SK-N-SH (cell line): ENCODE data around the gene SMAD3. TPM values are rescaled to one million over a fixed set of nuclear protein-coding genes. Genes with fewer than 3 reads are reported as not detected.

Source experiments
- CTCF ChIA-PET: fragments of 300-600, 350-600 bp; formaldehyde crosslinking; extraction: SDS; loops from one replicate; lab custom pipeline; 2021; lab: Yijun Ruan, JAX
- POLR2A ChIA-PET: fragments of 350-600 bp; sonication (Branson Sonifier 250); formaldehyde crosslinking; extraction: SDS; loops from one replicate; lab custom pipeline; 2020; ENCODE audit warnings: antibody characterized with exemption, inconsistent platforms; lab: Yijun Ruan, JAX
- DNase-seq: peaks from one replicate; pipeline ENCODE4 v3.0.0; 2012
- H2AFZ ChIP-seq: fragments of 200-600 bp; sonication (generic); 2 replicates; pipeline ENCODE4 v1.8.1; 2016; ENCODE audit warnings: antibody characterized with exemption, mild to moderate bottlenecking, low read depth
- H3F3A ChIP-seq: fragments of 200-600 bp; sonication (generic); replicated peaks from 2 replicates; pipeline ENCODE3; 2016; ENCODE audit warnings: antibody characterized with exemption, mild to moderate bottlenecking; ENCODE audit not compliant: insufficient read depth
- H3K27ac ChIP-seq, 2 experiments: fragments of 200-500 bp in 1 of 2; fragments of 200-600 bp in 1 of 2; sonication (Bioruptor generic) in 1 of 2; sonication (generic), shearing (Covaris generic) in 1 of 2; 2 replicates each; pipeline versions ENCODE4 v1.5.1 to v1.6.1; 2014 to 2016; ENCODE audit warnings: low read depth in 2 of 2, inconsistent platforms in 1 of 2, low read length in 1 of 2, mild to moderate bottlenecking in 1 of 2, mixed read lengths in 1 of 2
- H3K27me3 ChIP-seq: fragments of 200-600 bp; sonication (generic), shearing (Covaris generic); 2 replicates; pipeline ENCODE4 v1.6.1; 2016; ENCODE audit warnings: mixed run types; ENCODE audit not compliant: insufficient read depth
- H3K36me3 ChIP-seq, 2 experiments: fragments of 200-500 bp in 1 of 2; fragments of 200-600 bp in 1 of 2; sonication (Bioruptor generic) in 1 of 2; sonication (generic) in 1 of 2; replicated peaks in 1 of 2; 2 replicates each; pipeline versions ENCODE3 to v1.5.1; 2014 to 2016; ENCODE audit warnings: low read length in 1 of 2, mild to moderate bottlenecking in 1 of 2; ENCODE audit not compliant: insufficient read depth in 2 of 2, control insufficient read depth in 1 of 2
- H3K4me1 ChIP-seq, 2 experiments: fragments of 200-500 bp in 1 of 2; fragments of 200-600 bp in 1 of 2; sonication (Bioruptor generic) in 1 of 2; sonication (generic), shearing (Covaris generic) in 1 of 2; 2 replicates each; pipeline versions ENCODE4 v1.5.1 to v1.6.1; 2014 to 2016; ENCODE audit warnings: low read depth in 1 of 2, low read length in 1 of 2, mixed run types in 1 of 2; ENCODE audit not compliant: insufficient read depth in 2 of 2, control insufficient read depth in 1 of 2
- H3K4me2 ChIP-seq: fragments of 200-600 bp; sonication (generic), shearing (Covaris generic); 2 replicates; pipeline ENCODE4 v1.6.1; 2017; ENCODE audit warnings: mixed run types
- H3K4me3 ChIP-seq, 2 experiments: fragments of 200-500 bp in 1 of 2; fragments of 200-600 bp in 1 of 2; sonication (Bioruptor generic) in 1 of 2; sonication (generic), shearing (Covaris generic) in 1 of 2; 2 replicates each; pipeline versions ENCODE4 v1.5.1 to v1.8.1; 2014 to 2016; ENCODE audit warnings: low read depth in 2 of 2, inconsistent platforms in 1 of 2, low read length in 1 of 2, mild to moderate bottlenecking in 1 of 2, mixed read lengths in 1 of 2, moderate library complexity in 1 of 2
- H3K79me2 ChIP-seq: fragments of 200-600 bp; sonication (generic); 2 replicates; pipeline ENCODE4 v1.8.1; 2017; ENCODE audit warnings: mild to moderate bottlenecking; ENCODE audit not compliant: insufficient read depth
- H3K9ac ChIP-seq: fragments of 200-600 bp; sonication (generic); 2 replicates; pipeline ENCODE4 v1.6.1; 2017; ENCODE audit warnings: mixed run types
- H3K9me2 ChIP-seq: fragments of 200-600 bp; sonication (generic); 2 replicates; pipeline ENCODE4 v1.6.1; 2017; ENCODE audit warnings: mixed run types
- H3K9me3 ChIP-seq: fragments of 200-600 bp; sonication (generic); 2 replicates; pipeline ENCODE4 v1.6.1; 2017; ENCODE audit warnings: mixed run types, mild to moderate bottlenecking, moderate library complexity
- H4K20me1 ChIP-seq: fragments of 200-600 bp; sonication (generic); 2 replicates; pipeline ENCODE4 v1.6.1; 2017; ENCODE audit warnings: mild to moderate bottlenecking, mixed run types; ENCODE audit not compliant: insufficient read depth
- CHD2 ChIP-seq: fragments of 150-350 bp; IDR thresholded peaks from 2 replicates; pipeline ENCODE4 v1.6.1; 2018; ENCODE audit warnings: low read length; ENCODE audit not compliant: partially characterized antibody
- EZH2phosphoT487 ChIP-seq: fragments of 200-600 bp; sonication (generic); IDR thresholded peaks from 2 replicates; pipeline ENCODE4 v1.6.1; 2017; ENCODE audit warnings: low read depth, mixed run types, mild to moderate bottlenecking, antibody characterized with exemption, moderate library complexity, borderline replicate concordance
- FOSL2 ChIP-seq: IDR thresholded peaks from 2 replicates; pipeline ENCODE4 v1.4.0; 2012; ENCODE audit warnings: low read depth, mild to moderate bottlenecking, moderate library complexity, borderline replicate concordance
- GATA2 ChIP-seq: sonication (generic); formaldehyde crosslinking; IDR thresholded peaks from 2 replicates; pipeline ENCODE4 v1.5.0; 2020; ENCODE audit warnings: mild to moderate bottlenecking, missing genetic modification reagents
- IRF3 ChIP-seq: fragments of 150-350 bp; IDR thresholded peaks from 2 replicates; pipeline ENCODE4 v1.6.1; 2016; ENCODE audit warnings: mild to moderate bottlenecking, low read depth, low read length
- RFX5 ChIP-seq: IDR thresholded peaks from 2 replicates; pipeline ENCODE4 v1.6.1; 2012; ENCODE audit warnings: mild to moderate bottlenecking, improper control_type of control experiment, low read length
- TAF1 ChIP-seq: IDR thresholded peaks from 2 replicates; pipeline ENCODE4 v1.6.1; 2012; ENCODE audit warnings: low read depth, mild to moderate bottlenecking, low read length, moderate library complexity, borderline replicate concordance
- TCF12 ChIP-seq: IDR thresholded peaks from 2 replicates; pipeline ENCODE4 v1.4.0; 2012
- WGBS: methylation state at CpG from one replicate; pipeline ENCODE4 v1.1.6; 2017; ENCODE audit warnings: low lambda C conversion rate; 5-methylcytosine and 5-hydroxymethylcytosine counted together
- polyA plus RNA-seq, 3 experiments: library from polyadenylated mRNA; depleted of rRNA; stranded (reverse); fragments of >200 nt; gene quantifications; 2 replicates each; pipeline ENCODE4 v1.2.3, GENCODE V29; 2012
- TF ChIP-seq, protein P1 (sequence below): IDR thresholded peaks from 2 replicates; pipeline ENCODE4; 2012
- TF ChIP-seq, protein P2 (sequence below): fragments of 150-350 bp; IDR thresholded peaks from 2 replicates; pipeline ENCODE4 v1.6.1; 2017; ENCODE audit warnings: antibody characterized with exemption, low read length, low read depth, borderline replicate concordance

The SMAD3 gene
- polyA plus RNA-seq, 1 of the 3 experiments (the other 2 are of a cell fraction): 19.5 TPM

DNA sequence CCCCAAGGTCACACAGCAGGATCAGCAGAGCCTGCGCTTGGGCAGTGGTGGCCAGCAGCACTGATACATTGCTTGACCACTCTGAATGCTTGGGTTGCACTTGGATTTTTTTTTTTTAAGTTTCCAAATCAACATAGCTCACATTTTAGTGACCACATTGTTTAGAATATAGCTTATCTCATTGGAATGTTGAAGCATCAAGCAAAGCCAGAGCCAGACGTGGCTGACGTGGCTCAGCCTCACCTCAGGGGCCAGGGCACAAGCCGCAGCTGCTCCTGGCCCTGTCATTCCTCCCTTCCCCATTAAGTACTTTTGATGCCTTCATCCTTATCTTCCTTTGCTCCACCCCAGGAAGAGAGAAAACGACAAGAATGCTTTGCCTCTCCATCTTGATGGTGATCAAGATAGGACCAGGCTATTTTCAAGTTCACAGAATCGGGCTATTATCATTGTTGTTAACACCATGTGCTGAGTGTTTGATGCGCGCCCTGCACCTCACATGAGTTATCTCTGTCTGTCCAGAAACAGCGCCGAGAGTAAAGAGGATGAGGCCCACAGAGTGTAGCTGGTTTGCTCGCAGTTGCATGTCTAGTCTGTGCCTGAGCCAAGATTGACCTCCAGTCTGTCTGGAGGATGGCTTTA lies 113.3 kb downstream of the SMAD3 start (continued):
- TF ChIP-seq, protein P1, sequence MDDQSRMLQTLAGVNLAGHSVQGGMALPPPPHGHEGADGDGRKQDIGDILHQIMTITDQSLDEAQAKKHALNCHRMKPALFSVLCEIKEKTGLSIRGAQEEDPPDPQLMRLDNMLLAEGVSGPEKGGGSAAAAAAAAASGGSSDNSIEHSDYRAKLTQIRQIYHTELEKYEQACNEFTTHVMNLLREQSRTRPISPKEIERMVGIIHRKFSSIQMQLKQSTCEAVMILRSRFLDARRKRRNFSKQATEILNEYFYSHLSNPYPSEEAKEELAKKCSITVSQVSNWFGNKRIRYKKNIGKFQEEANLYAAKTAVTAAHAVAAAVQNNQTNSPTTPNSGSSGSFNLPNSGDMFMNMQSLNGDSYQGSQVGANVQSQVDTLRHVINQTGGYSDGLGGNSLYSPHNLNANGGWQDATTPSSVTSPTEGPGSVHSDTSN: peak; percentile 93
- TF ChIP-seq RFX5: no peak
- no peak for TF ChIP-seq GATA2 (CRISPR knock-in tag)
- TF ChIP-seq EZH2phosphoT487: no peak
- TF ChIP-seq IRF3: no peak
- TF ChIP-seq TAF1: no peak
- TF ChIP-seq, protein P2, sequence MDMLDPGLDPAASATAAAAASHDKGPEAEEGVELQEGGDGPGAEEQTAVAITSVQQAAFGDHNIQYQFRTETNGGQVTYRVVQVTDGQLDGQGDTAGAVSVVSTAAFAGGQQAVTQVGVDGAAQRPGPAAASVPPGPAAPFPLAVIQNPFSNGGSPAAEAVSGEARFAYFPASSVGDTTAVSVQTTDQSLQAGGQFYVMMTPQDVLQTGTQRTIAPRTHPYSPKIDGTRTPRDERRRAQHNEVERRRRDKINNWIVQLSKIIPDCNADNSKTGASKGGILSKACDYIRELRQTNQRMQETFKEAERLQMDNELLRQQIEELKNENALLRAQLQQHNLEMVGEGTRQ: no peak
- no peak for TF ChIP-seq CHD2

GRCh38 chr15:67179411-67179995 lies 114.1 kb downstream of the SMAD3 start:
- CTCF ChIA-PET: interaction anchor here (1.7 kb wide), 1 partner anchor 12 kb away, joined by 6 read pairs; no protein-coding TSS in a partner anchor

More at GRCh38 chr15:67179411-67179995, 114.1 kb downstream of the SMAD3 start:
- WGBS: 88% methylated on average over 8 of the region's 9 CpGs
- Histone ChIP-seq H3K36me3 (peaks cover 5 to 13% of the 10 kb centered on the region in 2 experiments), H3K9me2 (no peaks in the 10 kb centered on the region), H2AFZ (no peak overlapping the region), H3K27me3 (no peaks in the 10 kb centered on the region), H3K9ac (peak overlapping the region; percentile 36; the same call in 1 of the 2 replicates), H3K4me3 (no peak overlapping the region), H3F3A (peaks cover 16% of the 10 kb centered on the region), H3K4me2 (no peak overlapping the region), H3K79me2 (peaks cover 23% of the 10 kb centered on the region), H3K4me1 (peaks cover 42 to 48% of the 10 kb centered on the region in 2 experiments; a peak in 3 of 4 replicates), H3K9me3 (no peaks in the 10 kb centered on the region), H3K27ac (peak overlapping the region in 1 of 2 experiments; percentile 89; a peak in 2 of 4 replicates), H4K20me1 (no peaks in the 10 kb centered on the region)
- POLR2A ChIA-PET: no interaction called here
- TF ChIP-seq FOSL2: no peak
- no peak for TF ChIP-seq TCF12
- TF ChIP-seq GATA2 (CRISPR knock-in tag): no peak
- DNase-seq: no peak
